Fibroblast of lung (primary cell): ENCODE measurements around the gene NTRK2. TPM values are rescaled to one million over a fixed set of nuclear protein-coding genes. Genes with fewer than 3 reads are reported as not detected.

Experiments used
- DNase-seq, 2 donors: peaks; one replicate each; pipeline versions ENCODE4 v3.0.0 to v3.0.0-alpha.2; 2010; ENCODE audit warnings: low read depth in 2 of 2
- H2AFZ ChIP-seq: 2 replicates; pipeline ENCODE4 v1.5.1; 2012; ENCODE audit warnings: low read length, control low read depth, inconsistent platforms
- H3K27ac ChIP-seq: 2 replicates; pipeline ENCODE4 v1.5.1; 2011; ENCODE audit warnings: low read length, control low read depth; ENCODE audit not compliant: insufficient read depth
- H3K27me3 ChIP-seq: 2 replicates; pipeline ENCODE4 v1.5.1; 2011; ENCODE audit warnings: mild to moderate bottlenecking, low read length; ENCODE audit not compliant: control insufficient read depth, insufficient read depth
- H3K36me3 ChIP-seq: 2 replicates; pipeline ENCODE4 v1.5.1; 2011; ENCODE audit warnings: low read length; ENCODE audit not compliant: control insufficient read depth, insufficient read depth
- H3K4me1 ChIP-seq: 2 replicates; pipeline ENCODE4 v1.5.1; 2011; ENCODE audit warnings: low read length; ENCODE audit not compliant: control insufficient read depth, insufficient read depth; ENCODE audit errors: extremely low read depth
- H3K4me2 ChIP-seq: 2 replicates; pipeline ENCODE4 v1.5.1; 2011; ENCODE audit warnings: low read length, control low read depth; ENCODE audit not compliant: insufficient read depth; ENCODE audit errors: extremely low read depth
- H3K4me3 ChIP-seq, 4 experiments: fragments of 200-600 bp in 1 of 4; sonication (generic) in 1 of 4; replicated peaks in 1 of 4; 2 replicates each; pipeline ENCODE4 v1.5.1; 2011 to 2016; ENCODE audit warnings: low read length in 4 of 4, low read depth in 3 of 4, mild to moderate bottlenecking in 3 of 4, control low read depth in 2 of 4, inconsistent platforms in 1 of 4, mixed read lengths in 1 of 4; ENCODE audit not compliant: insufficient read depth in 1 of 4; ENCODE audit errors: control extremely low read depth in 1 of 4
- H3K79me2 ChIP-seq: 2 replicates; pipeline ENCODE4 v1.5.1; 2012; ENCODE audit warnings: mild to moderate bottlenecking, low read length, inconsistent platforms; ENCODE audit not compliant: control insufficient read depth, insufficient read depth
- H3K9ac ChIP-seq: 2 replicates; pipeline ENCODE4 v1.5.1; 2011; ENCODE audit warnings: mild to moderate bottlenecking, low read length, control low read depth; ENCODE audit not compliant: insufficient read depth
- H3K9me3 ChIP-seq: 2 replicates; pipeline ENCODE4 v1.5.1; 2012; ENCODE audit warnings: low read depth, low read length; ENCODE audit not compliant: control insufficient read depth, insufficient read depth
- H4K20me1 ChIP-seq: 2 replicates; pipeline ENCODE4 v1.5.1; 2011; ENCODE audit warnings: low read length; ENCODE audit not compliant: control insufficient read depth, insufficient read depth; ENCODE audit errors: extremely low read depth
- CTCF ChIP-seq, 2 donors: IDR thresholded peaks in 1 of 2; conservative IDR thresholded peaks in 1 of 2; 1 replicate in 1 of 2; 2 replicates in 1 of 2; pipeline ENCODE4 v1.5.1; 2011 to 2012; ENCODE audit warnings: low read length in 2 of 2, control low read depth in 1 of 2, inconsistent platforms in 1 of 2, low read depth in 1 of 2, mild to moderate bottlenecking in 1 of 2
- EZH2 ChIP-seq: IDR thresholded peaks from 2 replicates; pipeline ENCODE4 v1.5.1; 2012; ENCODE audit warnings: low read length, control low read depth, mild to moderate bottlenecking; ENCODE audit errors: missing control alignments
- polyA plus RNA-seq, 2 donors: library from polyadenylated mRNA; depleted of rRNA in 1 of 2; stranded (reverse) in 1 of 2; unstranded in 1 of 2; fragments of >200 nt; gene quantifications; 2 replicates each; pipeline ENCODE4 v1.2.1, GENCODE V29; 2011 to 2012; ENCODE audit warnings: missing spikeins in 1 of 2
- total RNA-seq: library from RNA; depleted of rRNA; stranded (reverse); fragments of >200 nt; gene quantifications from 2 replicates; pipeline ENCODE4 v1.2.1, GENCODE V29; 2014

The NTRK2 gene
- total and polyA plus RNA-seq, 2 donors (not counting 1 experiment from before 2014, with no cell fraction given) = 0.66 to 1.1 TPM

GRCh38 chr9:84916769-84917168 is 247.2 kb downstream of the NTRK2 start:
- H3K9ac ChIP-seq = no peak overlapping the region
- H2AFZ ChIP-seq = no peak overlapping the region
- no peaks in the 10 kb centered on the region for H3K36me3 ChIP-seq
- H3K9me3 ChIP-seq = no peaks in the 10 kb centered on the region
- DNase-seq = no peak
- H4K20me1 ChIP-seq = no peaks in the 10 kb centered on the region
- TF ChIP-seq CTCF (conservative IDR thresholded peaks at IDR 0.05 in 1 of 2, IDR thresholded peaks at IDR 0.05 in 1 of 2; ENCODE audit: low read depth in 1 of 2, low read length in 2 of 2) = no peak
- H3K4me1 ChIP-seq = no peaks in the 10 kb centered on the region
- no peaks in the 10 kb centered on the region for H3K27me3 ChIP-seq
- no peaks in the 10 kb centered on the region for H3K79me2 ChIP-seq
- no peak overlapping the region for H3K4me2 ChIP-seq
- H3K27ac ChIP-seq = no peak overlapping the region
- no peak overlapping the region for H3K4me3 ChIP-seq

- Histone ChIP-seq H3K36me3 (no peaks in the 10 kb centered on the region), H3K27me3 (no peaks in the 10 kb centered on the region), H3K4me3 (no peak overlapping the region), H3K4me1 (no peaks in the 10 kb centered on the region), H3K27ac (no peak overlapping the region), H4K20me1 (no peaks in the 10 kb centered on the region), H3K9me3 (no peaks in the 10 kb centered on the region), H3K4me2 (no peak overlapping the region), H3K79me2 (no peaks in the 10 kb centered on the region), H2AFZ (no peak overlapping the region), H3K9ac (no peak overlapping the region)
- no peak for TF ChIP-seq EZH2
- DNase-seq = no peak
Observed at GRCh38 chr9:84917366-84918070, 248.0 kb downstream of the NTRK2 start.

GRCh38 chr9:84919440-84919839 is 249.9 kb downstream of the NTRK2 start:
- no peaks in the 10 kb centered on the region for H3K9me3 ChIP-seq
- H4K20me1 ChIP-seq = no peaks in the 10 kb centered on the region
- H3K79me2 ChIP-seq = no peaks in the 10 kb centered on the region
- H3K27me3 ChIP-seq = no peaks in the 10 kb centered on the region
- no peaks in the 10 kb centered on the region for H3K36me3 ChIP-seq
- H3K4me3 ChIP-seq = no peak overlapping the region
- no peak overlapping the region for H2AFZ ChIP-seq
- no peak for DNase-seq
- no peaks in the 10 kb centered on the region for H3K4me1 ChIP-seq
- no peak overlapping the region for H3K9ac ChIP-seq
- TF ChIP-seq EZH2 (no peak), CTCF (conservative IDR thresholded peaks at IDR 0.05 in 1 of 2, IDR thresholded peaks at IDR 0.05 in 1 of 2; ENCODE audit: low read depth in 1 of 2, low read length in 2 of 2) (no peak)
- no peak overlapping the region for H3K27ac ChIP-seq
- H3K4me2 ChIP-seq = no peak overlapping the region
